ENCODE measurements around the gene COL6A1.

COL6A1 gene

GRCh38 chr21:45935628-45936027 is 45.9 kb upstream of the COL6A1 start:
- TF ChIP-seq POLR2AphosphoS5 (IDR thresholded peaks at IDR 0.05; ENCODE audit: low read depth, low read length) (no peak), TAF1 (IDR thresholded peaks at IDR 0.05; ENCODE audit: borderline replicate concordance, insufficient read depth, low read length) (no peak), FOXP2 (optimal IDR thresholded peaks at IDR 0.05; ENCODE audit: borderline replicate concordance, extremely low read depth, extremely low read length, insufficient read depth) (no peak), SIN3A (IDR thresholded peaks at IDR 0.05; ENCODE audit: borderline replicate concordance, insufficient read depth, low read length) (no peak)
- TF ChIP-seq, protein P1, sequence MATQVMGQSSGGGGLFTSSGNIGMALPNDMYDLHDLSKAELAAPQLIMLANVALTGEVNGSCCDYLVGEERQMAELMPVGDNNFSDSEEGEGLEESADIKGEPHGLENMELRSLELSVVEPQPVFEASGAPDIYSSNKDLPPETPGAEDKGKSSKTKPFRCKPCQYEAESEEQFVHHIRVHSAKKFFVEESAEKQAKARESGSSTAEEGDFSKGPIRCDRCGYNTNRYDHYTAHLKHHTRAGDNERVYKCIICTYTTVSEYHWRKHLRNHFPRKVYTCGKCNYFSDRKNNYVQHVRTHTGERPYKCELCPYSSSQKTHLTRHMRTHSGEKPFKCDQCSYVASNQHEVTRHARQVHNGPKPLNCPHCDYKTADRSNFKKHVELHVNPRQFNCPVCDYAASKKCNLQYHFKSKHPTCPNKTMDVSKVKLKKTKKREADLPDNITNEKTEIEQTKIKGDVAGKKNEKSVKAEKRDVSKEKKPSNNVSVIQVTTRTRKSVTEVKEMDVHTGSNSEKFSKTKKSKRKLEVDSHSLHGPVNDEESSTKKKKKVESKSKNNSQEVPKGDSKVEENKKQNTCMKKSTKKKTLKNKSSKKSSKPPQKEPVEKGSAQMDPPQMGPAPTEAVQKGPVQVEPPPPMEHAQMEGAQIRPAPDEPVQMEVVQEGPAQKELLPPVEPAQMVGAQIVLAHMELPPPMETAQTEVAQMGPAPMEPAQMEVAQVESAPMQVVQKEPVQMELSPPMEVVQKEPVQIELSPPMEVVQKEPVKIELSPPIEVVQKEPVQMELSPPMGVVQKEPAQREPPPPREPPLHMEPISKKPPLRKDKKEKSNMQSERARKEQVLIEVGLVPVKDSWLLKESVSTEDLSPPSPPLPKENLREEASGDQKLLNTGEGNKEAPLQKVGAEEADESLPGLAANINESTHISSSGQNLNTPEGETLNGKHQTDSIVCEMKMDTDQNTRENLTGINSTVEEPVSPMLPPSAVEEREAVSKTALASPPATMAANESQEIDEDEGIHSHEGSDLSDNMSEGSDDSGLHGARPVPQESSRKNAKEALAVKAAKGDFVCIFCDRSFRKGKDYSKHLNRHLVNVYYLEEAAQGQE (IDR thresholded peaks at IDR 0.05; ENCODE audit: insufficient read depth in 1 of 2, low read depth in 2 of 2, low read length in 2 of 2), result no peak

DNA sequence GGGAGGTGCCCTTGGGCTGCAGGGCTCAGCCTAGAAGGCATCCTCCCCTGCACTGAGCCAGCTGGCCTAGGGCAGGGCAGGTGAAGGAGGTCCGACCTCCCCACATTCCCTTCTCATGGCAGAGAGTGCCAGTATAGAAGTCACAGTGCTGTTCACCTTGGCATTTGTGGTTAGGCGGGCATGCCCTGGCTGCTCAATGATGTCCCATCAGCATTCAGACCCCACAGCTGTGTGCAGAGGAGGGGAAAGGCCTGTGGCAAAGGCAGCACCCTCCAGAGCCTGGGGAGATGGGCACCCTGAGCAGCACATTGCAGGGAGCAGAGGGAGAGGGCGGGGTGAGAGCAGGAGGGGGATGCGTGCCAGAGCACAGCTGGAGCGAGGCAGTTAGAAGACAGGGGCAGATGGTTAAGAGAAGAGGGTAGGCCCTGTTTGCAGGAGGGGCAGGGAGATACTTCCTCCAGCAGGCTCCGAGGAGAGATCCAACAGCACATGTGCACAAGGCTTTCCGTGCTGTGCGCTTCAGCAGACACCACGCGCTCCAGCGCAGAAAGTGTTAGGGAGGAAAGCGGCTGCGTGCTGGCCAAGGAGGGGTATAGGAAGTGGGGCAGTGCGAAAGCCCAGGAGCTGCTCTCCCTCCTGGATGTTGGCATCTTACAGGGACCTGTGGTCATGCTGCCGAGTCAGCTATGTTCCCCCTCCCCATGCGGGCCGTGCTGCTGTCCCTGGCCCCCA is 43.7 kb upstream of the COL6A1 start:
- no peak for TF ChIP-seq TAF1 (IDR thresholded peaks at IDR 0.05; ENCODE audit: borderline replicate concordance, insufficient read depth, low read length)
- TF ChIP-seq FOXP2 (optimal IDR thresholded peaks at IDR 0.05; ENCODE audit: borderline replicate concordance, extremely low read depth, extremely low read length, insufficient read depth), result no peak
- TF ChIP-seq, protein P1 (IDR thresholded peaks at IDR 0.05; ENCODE audit: insufficient read depth in 1 of 2, low read depth in 2 of 2, low read length in 2 of 2), result no peak

DNA sequence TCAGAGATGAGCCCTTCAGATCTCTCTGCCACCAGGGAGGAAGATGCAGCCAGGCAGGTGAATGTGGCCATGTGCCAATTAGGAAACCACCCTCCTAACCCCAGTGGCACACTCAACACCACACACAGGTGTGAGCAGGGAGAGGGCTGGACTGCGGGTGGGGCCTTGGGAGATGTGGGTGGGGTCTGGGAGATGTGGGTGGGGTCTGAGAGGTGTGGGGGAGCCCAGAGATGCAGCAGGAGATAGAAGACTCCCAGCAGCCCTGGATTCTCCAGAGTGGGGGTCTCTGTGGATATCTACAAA is 43.2 kb upstream of the COL6A1 start:
- TF ChIP-seq FOXP2 (optimal IDR thresholded peaks at IDR 0.05; ENCODE audit: borderline replicate concordance, extremely low read depth, extremely low read length, insufficient read depth) (no peak), TAF1 (IDR thresholded peaks at IDR 0.05; ENCODE audit: borderline replicate concordance, insufficient read depth, low read length) (no peak), SIN3A (IDR thresholded peaks at IDR 0.05; ENCODE audit: borderline replicate concordance, insufficient read depth, low read length) (no peak), POLR2AphosphoS5 (IDR thresholded peaks at IDR 0.05; ENCODE audit: low read depth, low read length) (no peak)
- TF ChIP-seq, protein P1 (IDR thresholded peaks at IDR 0.05; ENCODE audit: insufficient read depth in 1 of 2, low read depth in 2 of 2, low read length in 2 of 2), result no peak

DNA sequence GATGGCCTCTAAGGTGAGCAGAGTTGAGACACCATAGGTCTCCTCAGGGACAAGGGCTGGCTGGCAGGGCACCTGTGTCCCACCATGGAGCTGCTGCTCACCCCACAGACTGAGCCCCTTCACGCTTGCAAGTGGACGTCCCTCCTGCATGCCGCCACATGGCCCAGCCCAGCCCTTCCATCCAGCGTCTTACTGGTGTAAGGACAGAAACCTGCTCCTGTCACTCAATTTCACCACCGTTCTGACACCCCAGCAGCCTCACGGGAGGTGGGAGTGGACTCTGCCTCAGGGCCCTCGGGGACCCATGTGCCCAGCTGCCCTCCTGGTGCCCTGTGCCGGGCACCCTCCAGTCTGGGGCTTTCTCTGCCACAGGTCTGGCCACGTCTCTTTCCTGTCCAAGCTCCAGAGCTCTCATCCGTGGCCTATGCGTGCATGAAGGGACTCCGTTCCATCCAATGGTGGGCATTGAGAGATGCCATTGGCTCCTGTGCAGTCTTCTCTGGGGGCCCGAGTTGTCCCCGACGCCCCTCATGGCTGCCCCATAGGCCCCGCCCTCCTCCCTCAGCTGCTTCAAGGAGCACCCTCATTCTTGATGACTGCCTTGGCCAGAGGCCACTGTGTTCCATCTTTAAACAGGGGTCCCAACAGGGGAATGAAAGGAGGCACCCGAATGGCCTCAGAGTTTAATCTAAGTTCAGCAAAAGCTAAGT is 42.6 kb upstream of the COL6A1 start:
- TF ChIP-seq TAF1 (IDR thresholded peaks at IDR 0.05; ENCODE audit: borderline replicate concordance, insufficient read depth, low read length) (no peak), SIN3A (IDR thresholded peaks at IDR 0.05; ENCODE audit: borderline replicate concordance, insufficient read depth, low read length) (no peak)

GRCh38 chr21:45939521-45940045 is 42.0 kb upstream of the COL6A1 start:
- TF ChIP-seq FOXP2 (optimal IDR thresholded peaks at IDR 0.05; ENCODE audit: borderline replicate concordance, extremely low read depth, extremely low read length, insufficient read depth) (no peak), POLR2AphosphoS5 (IDR thresholded peaks at IDR 0.05; ENCODE audit: low read depth, low read length) (no peak)
- TF ChIP-seq, protein P1 (IDR thresholded peaks at IDR 0.05; ENCODE audit: insufficient read depth in 1 of 2, low read depth in 2 of 2, low read length in 2 of 2), result no peak

Data from PFSK-1 (cell line).